Skeletal muscle tissue (tissue), 4 donors: Measurements from ENCODE around the gene ADAMTSL2. TPM values are rescaled to one million over a fixed set of nuclear protein-coding genes. Genes with fewer than 3 reads are reported as not detected.
A peak's percentile ranks its signal among the peaks of the same experiment; 100 is the strongest.

ENCODE experiments used
- H3K27ac ChIP-seq: one replicate; pipeline ENCODE4 v1.7.0; 2013; ENCODE audit warnings: mild to moderate bottlenecking, low read depth, low read length, inconsistent platforms
- H3K27me3 ChIP-seq, 3 donors: one replicate each; pipeline ENCODE4 v1.7.0; 2013; ENCODE audit warnings: low read length in 3 of 3; ENCODE audit not compliant: control insufficient read depth in 3 of 3, insufficient read depth in 3 of 3
- H3K36me3 ChIP-seq, 3 donors: one replicate each; pipeline ENCODE4 v1.7.0; 2013; ENCODE audit warnings: low read length in 3 of 3; ENCODE audit not compliant: control insufficient read depth in 3 of 3, insufficient read depth in 3 of 3
- H3K4me1 ChIP-seq, 3 donors: one replicate each; pipeline ENCODE4 v1.7.0; 2013; ENCODE audit warnings: low read length in 3 of 3, mild to moderate bottlenecking in 3 of 3; ENCODE audit not compliant: control insufficient read depth in 3 of 3, insufficient read depth in 3 of 3
- H3K4me3 ChIP-seq, 3 donors: one replicate each; pipeline ENCODE4 v1.7.0; 2013; ENCODE audit warnings: low read length in 3 of 3
- H3K9ac ChIP-seq, 3 donors: one replicate each; pipeline ENCODE4 v1.7.0; 2013; ENCODE audit warnings: low read length in 3 of 3, mild to moderate bottlenecking in 3 of 3, moderate library complexity in 2 of 3, low read depth in 1 of 3
- H3K9me3 ChIP-seq, 3 donors: one replicate each; pipeline ENCODE4 v1.7.0; 2013; ENCODE audit warnings: low read length in 3 of 3; ENCODE audit not compliant: control insufficient read depth in 3 of 3
- total RNA-seq: library from RNA; depleted of rRNA; stranded (reverse); fragments of >200 nt; gene quantifications from one replicate; pipeline ENCODE4 v1.2.3, GENCODE V29; 2014
- donor health status: Osteomylitis.

ADAMTSL2 gene
- total RNA-seq, 1 donor from 2014 or later: 4.7 TPM

GRCh38 chr9:133492061-133493021 lies 42.2 kb upstream of the ADAMTSL2 start:
- H3K27ac ChIP-seq: peak overlapping the region; percentile 79
- H3K9ac ChIP-seq: peak overlapping the region in 2 of 3 donors; percentile 61 to 76
- H3K9me3 ChIP-seq: no peaks in the 10 kb centered on the region
- H3K4me1 ChIP-seq: peaks cover 17 to 29% (median 26%) of the 10 kb centered on the region in 3 donors
- peak overlapping the region in 2 of 3 donors; percentile 48 to 49 for H3K4me3 ChIP-seq
- H3K27me3 ChIP-seq: peaks cover 6 to 26% (median 10%) of the 10 kb centered on the region in 3 donors
- no peaks in the 10 kb centered on the region for H3K36me3 ChIP-seq

- Histone ChIP-seq H3K4me3 (no peak overlapping the region), H3K9ac (no peak overlapping the region), H3K27me3 (peaks cover 12 to 34% (median 18%) of the 10 kb centered on the region in 3 donors), H3K36me3 (no peaks in the 10 kb centered on the region), H3K27ac (no peak overlapping the region), H3K9me3 (no peaks in the 10 kb centered on the region), H3K4me1 (peaks cover 17 to 31% (median 28%) of the 10 kb centered on the region in 3 donors)
Measured at GRCh38 chr9:133493428-133493827, 41.1 kb upstream of the ADAMTSL2 start.

- H3K9ac ChIP-seq: no peak overlapping the region
- peaks cover 12 to 40% (median 22%) of the 10 kb centered on the region in 3 donors for H3K27me3 ChIP-seq
- H3K4me1 ChIP-seq: peaks cover 17 to 37% (median 33%) of the 10 kb centered on the region in 3 donors
- no peak overlapping the region for H3K4me3 ChIP-seq
- no peaks in the 10 kb centered on the region for H3K9me3 ChIP-seq
- no peak overlapping the region for H3K27ac ChIP-seq
- H3K36me3 ChIP-seq: no peaks in the 10 kb centered on the region
Measured at GRCh38 chr9:133493845-133494540, 40.5 kb upstream of the ADAMTSL2 start.

GRCh38 chr9:133494636-133495326 lies 39.7 kb upstream of the ADAMTSL2 start:
- H3K4me1 ChIP-seq: peaks cover 17 to 39% (median 33%) of the 10 kb centered on the region in 3 donors
- H3K9ac ChIP-seq: no peak overlapping the region
- H3K9me3 ChIP-seq: no peaks in the 10 kb centered on the region
- peaks cover 16 to 44% (median 26%) of the 10 kb centered on the region in 3 donors for H3K27me3 ChIP-seq
- no peak overlapping the region for H3K4me3 ChIP-seq
- no peaks in the 10 kb centered on the region for H3K36me3 ChIP-seq
- no peak overlapping the region for H3K27ac ChIP-seq

- Histone ChIP-seq H3K4me3 (no peak overlapping the region), H3K9me3 (no peaks in the 10 kb centered on the region), H3K4me1 (peaks cover 17 to 39% (median 33%) of the 10 kb centered on the region in 3 donors), H3K27ac (no peak overlapping the region), H3K9ac (no peak overlapping the region), H3K36me3 (no peaks in the 10 kb centered on the region), H3K27me3 (peaks cover 19 to 42% (median 24%) of the 10 kb centered on the region in 3 donors)
Measured at GRCh38 chr9:133495327-133496293, 38.9 kb upstream of the ADAMTSL2 start.

GRCh38 chr9:133496861-133497842 lies 37.4 kb upstream of the ADAMTSL2 start:
- Histone ChIP-seq H3K4me1 (peaks cover 8 to 27% (median 23%) of the 10 kb centered on the region in 3 donors), H3K36me3 (no peaks in the 10 kb centered on the region)

GRCh38 chr9:133499132-133499891 lies 35.2 kb upstream of the ADAMTSL2 start:
- Histone ChIP-seq H3K4me3 (no peak overlapping the region), H3K9ac (no peak overlapping the region), H3K27me3 (peaks cover 20 to 42% (median 24%) of the 10 kb centered on the region in 3 donors), H3K9me3 (peaks cover 5 to 10% (median 7%) of the 10 kb centered on the region in 3 donors), H3K36me3 (no peaks in the 10 kb centered on the region), H3K27ac (no peak overlapping the region), H3K4me1 (peaks cover 0 to 10% (median 8%) of the 10 kb centered on the region in 3 donors)

More at GRCh38 chr9:133496861-133497842, 37.4 kb upstream of the ADAMTSL2 start:
- H3K27me3 ChIP-seq: peaks cover 19 to 42% (median 24%) of the 10 kb centered on the region in 3 donors
- H3K4me3 ChIP-seq: no peak overlapping the region
- H3K9me3 ChIP-seq: peaks cover 5 to 7% (median 6%) of the 10 kb centered on the region in 3 donors
- no peak overlapping the region for H3K9ac ChIP-seq
- H3K27ac ChIP-seq: no peak overlapping the region

GRCh38 chr9:133499892-133500270 lies 34.6 kb upstream of the ADAMTSL2 start:
- H3K36me3 ChIP-seq: no peaks in the 10 kb centered on the region
- H3K27me3 ChIP-seq: peaks cover 22 to 42% (median 24%) of the 10 kb centered on the region in 3 donors
- H3K27ac ChIP-seq: no peak overlapping the region
- no peak overlapping the region for H3K4me3 ChIP-seq
- peaks cover 5 to 10% (median 7%) of the 10 kb centered on the region in 3 donors for H3K9me3 ChIP-seq
- peaks cover 0 to 10% (median 8%) of the 10 kb centered on the region in 3 donors for H3K4me1 ChIP-seq
- H3K9ac ChIP-seq: no peak overlapping the region
